NCI-H524 (cell line): Measurements from ENCODE around the gene IGLL5.

Source experiments
- DNase-seq, 2 experiments: peaks; one replicate each; lab custom pipeline; 2025; lab: John Stamatoyannopoulos, UW

The IGLL5 gene

DNA sequence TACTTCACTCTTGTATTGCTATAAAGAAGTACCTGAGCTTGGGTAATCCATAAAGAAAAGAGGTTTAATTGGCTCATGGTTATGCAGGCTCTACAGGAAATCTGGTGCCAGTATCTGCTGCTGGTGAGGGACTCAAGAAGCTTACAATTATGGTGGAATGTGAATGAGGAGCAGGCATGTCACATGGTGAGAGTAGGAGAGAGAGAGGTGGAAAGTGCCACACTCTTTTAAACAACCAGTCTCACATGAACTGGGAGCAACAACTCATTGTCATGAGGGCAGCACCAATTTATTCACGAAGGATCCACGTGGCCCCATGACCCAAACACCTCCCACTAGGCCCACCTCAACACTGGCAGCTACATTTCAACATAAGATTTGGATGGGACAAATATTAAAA lies 24.6 kb upstream of the IGLL5 start:
- no peak for DNase-seq

DNA sequence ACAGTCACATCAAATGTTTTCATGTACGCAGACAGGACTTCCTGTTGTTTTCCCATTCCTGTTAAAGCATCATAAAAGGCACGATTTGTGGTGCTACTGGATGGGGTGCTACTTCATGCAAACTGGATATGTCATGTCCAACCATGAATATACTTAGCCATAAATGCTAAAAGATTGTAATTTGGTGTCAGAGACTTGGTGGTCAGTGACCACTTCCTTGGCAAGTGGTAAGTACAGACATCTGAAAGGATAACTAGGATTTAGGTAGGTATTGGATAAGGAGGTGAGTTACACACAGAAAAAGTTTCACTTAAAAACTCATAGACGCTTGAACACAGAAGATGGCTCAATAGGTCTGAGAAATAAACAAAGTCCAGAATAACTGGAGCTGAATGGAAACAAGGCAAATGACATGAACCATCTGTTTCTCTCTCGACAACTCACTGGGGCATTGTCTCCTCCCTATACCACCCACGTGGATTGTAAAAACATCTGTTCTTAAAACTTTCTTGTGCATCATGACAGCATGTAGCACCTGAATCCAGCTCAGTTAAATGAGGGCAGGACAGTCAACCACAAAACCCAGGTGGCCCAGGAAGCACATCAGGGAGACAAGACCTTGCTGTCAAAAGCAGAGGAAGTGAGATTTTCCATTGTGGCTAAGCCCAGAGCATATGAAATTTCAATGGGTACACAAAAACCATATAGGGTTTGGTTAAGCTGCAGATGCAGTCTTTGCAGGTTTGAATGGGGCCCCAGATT lies 22.1 kb upstream of the IGLL5 start:
- peak in 1 of 2 experiments; percentile 71 for DNase-seq

DNA sequence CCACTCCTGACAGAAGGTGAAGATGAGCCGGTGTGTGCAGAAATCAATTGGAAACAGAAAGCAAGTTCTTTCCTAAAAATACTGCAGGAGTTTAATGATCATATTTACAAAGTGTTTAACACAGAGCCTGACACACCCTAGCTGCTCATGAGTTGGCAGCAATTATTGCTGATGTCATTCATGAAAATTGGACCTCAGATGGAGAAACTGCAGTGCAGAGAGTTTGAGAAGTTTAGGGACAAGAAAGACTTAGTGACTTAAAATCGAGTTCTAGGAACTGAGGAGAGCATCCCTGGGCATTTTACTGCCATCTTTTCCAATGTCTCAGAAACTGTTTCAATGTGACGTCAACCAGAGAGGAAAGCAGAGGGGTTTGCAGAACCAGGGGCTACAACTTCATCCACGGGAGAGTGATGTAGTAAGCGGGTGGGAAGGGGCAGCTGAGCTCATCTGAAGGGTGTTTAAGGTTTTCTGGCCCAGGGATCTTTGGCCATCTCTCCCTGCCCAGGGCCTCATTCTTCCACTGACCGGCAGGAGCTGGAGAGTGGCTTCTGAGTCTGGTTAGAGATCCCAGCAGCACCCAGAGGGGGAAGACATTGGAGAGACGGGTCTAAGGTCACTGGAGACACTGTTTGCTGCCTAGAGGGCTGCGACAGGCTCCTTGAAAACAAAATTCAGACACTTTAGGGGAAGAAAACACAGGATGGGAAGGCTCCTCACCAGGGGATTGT lies 21.1 kb upstream of the IGLL5 start:
- DNase-seq, result no peak

DNA sequence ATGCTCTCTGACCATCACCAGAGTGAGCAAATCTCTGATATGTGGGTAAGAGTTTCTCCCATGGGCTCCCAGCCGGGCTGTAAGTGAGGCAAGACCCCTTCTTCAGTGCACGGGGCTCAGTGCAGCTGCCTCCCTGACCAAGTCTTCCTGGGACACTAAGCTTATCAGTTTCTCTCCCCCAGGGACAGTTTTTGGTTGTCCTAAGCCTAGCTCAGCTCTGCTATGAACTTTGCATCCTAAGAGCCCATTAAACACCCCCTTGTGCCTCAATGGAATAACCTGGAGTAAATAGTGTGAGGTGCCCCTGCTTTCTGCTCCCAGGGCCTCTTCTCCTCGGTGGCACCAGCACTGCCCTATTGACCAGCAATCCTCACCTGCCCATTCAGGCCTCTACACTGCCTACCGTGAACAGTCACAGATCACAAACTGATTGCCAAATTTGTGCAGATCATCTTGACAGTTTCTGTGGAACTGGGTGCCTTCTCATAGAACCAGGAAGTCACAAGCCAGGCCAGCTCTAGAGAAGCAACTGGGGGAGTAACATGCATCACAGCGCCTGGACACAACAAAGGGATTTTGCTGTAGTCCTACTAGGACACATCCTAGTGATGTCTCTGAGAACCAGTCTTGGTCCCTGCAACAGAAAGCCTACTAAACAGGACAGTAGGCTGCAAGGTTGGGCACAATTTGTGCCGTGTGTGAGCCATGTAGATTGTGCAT lies 19.5 kb upstream of the IGLL5 start:
- no peak for DNase-seq

DNA sequence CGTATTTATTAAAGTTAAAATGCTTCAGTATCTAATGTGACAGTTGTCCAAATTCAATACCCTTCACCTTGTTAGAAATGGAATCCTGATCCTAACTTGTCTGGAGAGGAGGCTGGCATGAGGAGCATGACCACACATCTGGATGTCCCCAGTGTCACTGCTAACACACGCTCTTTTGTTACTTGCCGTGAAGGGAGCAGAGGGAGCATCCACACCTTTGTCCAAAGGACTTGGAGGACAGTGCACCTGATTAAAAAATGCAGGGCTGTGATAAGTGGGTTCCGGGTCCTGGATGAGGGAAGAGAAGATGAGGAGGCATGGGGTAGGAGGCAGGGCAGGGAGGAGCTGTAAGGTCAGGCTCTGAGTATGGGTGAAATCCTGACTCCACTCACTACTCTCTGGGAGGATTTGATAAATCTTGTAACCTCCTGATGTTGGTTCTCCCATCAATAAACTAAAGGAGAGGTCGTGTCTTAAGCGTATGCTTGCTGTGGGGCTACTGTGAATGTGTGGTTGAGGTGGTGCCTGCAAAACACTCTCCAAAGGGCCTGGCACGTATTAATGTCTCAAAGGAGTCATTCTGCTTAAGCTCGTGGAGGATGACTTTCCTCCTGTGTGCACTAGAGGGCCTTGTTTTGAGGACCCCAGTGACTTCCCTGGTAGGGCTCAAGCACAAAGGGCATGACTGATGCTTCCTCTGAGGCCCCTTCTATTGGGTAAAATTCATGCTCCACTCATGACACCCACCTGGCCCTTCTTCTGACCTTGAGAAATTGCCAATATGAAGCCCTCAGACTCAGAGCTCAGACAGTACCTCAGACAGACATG lies 16.8 kb upstream of the IGLL5 start:
- peak in 1 of 2 experiments; percentile 19 for DNase-seq

DNA sequence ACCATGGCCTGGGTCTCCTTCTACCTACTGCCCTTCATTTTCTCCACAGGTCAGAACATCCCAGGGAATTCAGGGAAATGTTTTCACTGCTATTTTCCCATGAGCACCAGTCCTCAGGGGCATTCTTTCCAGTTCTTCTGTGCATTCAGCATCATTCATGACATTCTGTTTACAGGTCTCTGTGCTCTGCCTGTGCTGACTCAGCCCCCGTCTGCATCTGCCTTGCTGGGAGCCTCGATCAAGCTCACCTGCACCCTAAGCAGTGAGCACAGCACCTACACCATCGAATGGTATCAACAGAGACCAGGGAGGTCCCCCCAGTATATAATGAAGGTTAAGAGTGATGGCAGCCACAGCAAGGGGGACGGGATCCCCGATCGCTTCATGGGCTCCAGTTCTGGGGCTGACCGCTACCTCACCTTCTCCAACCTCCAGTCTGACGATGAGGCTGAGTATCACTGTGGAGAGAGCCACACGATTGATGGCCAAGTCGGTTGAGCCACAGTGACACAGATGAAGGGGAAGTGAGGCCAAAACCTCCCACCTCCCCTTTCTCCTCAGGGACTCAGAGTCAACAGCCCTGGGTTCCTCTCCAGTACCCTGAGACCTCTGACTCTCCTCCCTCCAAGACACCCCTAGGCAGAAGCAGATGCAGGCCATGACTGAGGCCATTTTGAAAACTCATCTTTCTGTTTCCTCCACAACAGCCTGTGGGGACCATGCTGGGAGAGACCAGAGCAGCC lies 15.9 kb upstream of the IGLL5 start:
- DNase-seq, result no peak

DNA sequence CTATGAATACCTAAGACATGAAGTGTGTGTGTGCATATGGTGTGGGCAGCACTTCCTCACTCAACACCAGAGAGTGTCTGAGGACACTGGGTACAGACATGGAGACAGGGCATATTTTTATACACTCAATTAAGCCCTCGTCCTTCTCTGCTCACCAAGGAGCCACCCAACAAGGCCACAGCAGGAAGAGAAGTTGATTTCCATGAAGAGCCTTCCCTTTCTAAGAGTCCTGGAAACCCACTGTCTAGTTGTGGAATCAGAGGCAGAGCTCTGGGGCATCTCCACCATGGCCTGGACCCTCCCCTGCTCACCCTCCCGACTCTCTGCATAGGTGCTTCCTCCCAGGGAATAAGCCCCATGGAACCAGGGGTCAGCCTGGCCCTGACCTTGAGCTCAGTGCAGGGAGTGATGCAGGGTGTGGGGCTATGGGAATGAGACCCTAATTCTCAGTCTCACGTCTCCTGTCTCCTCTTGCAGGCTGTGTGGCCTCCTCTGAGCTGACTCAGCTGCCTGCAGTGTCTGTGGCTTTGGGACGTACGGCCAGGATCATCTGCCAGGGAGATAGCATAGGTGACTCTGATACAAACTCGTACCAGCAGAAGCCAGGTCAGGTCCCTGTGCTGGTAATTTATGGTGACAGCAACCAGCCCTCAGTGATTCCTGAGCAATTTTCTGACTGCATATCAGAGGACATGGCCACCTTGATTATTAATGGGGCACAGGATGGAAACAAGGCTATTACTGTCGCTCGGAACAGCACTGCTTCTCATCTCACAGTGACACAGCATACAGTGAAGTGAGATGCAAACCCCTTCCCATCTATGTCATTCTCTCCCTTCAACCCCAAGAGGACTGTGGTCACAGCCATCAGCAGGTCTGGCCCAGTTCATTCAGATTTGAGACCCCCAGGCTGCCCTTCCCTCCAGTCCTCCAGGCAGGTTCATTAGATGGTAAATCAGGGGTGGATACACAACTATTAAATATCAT lies 14.6 kb upstream of the IGLL5 start:
- DNase-seq, result no peak

DNA sequence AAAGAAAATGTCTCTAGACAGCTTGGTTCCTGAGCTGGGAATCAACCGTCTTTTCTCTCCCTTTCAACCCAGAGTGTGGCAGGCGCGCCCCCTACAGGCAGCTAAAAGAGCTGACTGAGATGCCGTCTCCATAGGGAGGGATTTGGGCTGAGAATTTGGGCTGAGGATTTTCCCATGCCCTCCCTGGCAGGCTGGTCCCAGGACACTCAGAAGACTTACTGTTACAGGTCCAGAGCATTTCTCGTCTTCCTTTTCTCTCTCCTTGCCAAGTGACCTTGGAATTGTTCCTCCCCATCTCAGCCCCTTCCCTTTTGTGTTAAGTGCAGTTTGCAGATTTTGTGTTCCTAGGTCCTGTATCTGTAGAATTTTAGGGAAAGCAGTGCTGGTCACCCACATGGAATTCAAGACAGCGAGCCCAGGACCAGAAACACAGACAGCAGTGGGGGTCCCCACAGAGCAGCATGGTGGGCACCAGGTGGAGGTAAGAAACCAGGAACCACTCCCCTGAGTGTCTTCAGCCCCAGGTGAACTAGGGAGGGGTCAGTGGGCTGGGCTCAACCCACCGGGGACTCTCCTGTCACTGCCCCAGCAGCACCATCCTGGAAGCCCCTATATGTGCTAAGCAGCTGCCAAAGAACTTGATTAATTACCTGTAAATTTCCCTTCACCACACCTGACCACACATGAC lies 9.9 kb upstream of the IGLL5 start:
- DNase-seq, result peak; percentile 65 to 69

DNA sequence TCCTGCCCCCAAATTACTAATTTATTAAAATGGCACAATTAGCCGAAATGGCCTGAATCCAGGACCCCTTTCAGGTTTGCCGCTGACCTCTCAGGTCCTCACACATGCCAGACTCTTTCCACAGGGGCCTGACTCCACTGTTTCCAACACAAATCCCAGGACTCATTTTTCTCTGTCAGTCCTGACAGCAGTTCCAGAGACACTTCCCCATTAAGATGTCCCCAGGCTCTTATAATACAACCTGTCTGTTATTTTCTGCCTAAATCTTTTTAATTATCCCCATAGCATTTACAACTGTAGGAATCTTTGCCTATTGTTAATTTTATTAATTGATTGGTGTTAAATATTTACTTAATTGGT lies 9.4 kb upstream of the IGLL5 start:
- no peak for DNase-seq

DNA sequence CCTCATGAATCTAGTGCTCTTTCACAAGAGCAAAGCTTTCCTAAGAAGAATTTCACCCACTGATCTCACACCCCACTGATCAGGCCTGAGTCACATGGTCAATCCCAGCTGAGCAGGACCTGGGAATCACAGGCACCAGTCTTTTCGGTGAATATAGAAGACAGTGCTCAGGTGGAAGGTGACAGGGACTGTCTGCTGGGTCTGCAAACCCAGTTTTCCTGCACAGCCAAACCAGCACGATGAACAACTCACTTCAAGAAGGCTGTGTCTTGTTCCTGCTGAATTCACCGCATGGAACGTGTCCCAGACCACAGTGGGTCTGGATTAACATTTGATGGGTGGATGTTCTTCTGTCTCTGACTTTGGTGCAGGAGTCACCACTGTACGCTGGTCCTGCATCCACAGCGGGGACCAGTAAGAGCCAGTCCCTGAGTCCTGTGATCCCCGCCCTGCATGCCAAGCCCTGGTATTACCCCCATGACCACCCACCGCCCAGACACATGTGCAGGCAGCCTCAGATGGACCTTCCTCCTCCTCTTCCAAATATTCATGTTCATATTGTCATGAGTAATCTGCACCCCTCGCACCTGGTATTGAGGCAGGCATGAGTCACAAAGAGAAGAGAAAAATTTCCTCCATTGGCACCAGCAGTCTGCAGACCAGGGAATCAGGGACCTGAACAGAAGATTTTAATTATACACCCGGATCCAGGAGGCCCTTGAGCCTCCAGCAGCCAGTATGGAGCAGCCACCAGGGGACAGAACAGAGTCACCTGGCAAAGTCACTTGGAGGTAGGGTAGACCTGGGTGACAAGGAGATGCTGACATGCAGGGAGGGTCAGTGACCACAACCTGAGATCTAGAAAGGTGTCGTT lies 8.6 kb upstream of the IGLL5 start:
- DNase-seq, result peak in 1 of 2 experiments; percentile 6

DNA sequence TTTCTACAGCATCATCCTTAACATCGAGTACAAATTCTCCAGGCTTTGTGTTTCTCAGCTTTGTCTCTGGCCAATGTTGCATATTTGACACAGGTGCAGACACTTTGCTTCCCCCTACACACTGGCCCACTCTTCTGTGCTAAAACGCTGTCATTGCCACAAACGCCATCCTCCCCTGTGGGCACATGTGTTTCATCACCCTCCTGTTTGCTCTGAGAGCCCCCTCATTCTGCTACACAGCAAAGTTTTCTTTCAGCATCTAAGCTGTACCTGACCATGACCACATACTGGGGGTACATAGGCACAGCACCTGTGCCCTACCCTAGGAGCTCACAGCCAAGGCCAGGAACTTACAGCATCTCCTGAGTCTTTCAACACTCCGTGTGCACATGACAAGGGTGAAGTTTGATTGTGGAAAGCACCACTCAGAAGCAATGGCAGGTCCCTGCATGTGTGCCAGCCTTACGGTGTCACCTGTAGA lies 7.9 kb upstream of the IGLL5 start:
- DNase-seq, result no peak

DNA sequence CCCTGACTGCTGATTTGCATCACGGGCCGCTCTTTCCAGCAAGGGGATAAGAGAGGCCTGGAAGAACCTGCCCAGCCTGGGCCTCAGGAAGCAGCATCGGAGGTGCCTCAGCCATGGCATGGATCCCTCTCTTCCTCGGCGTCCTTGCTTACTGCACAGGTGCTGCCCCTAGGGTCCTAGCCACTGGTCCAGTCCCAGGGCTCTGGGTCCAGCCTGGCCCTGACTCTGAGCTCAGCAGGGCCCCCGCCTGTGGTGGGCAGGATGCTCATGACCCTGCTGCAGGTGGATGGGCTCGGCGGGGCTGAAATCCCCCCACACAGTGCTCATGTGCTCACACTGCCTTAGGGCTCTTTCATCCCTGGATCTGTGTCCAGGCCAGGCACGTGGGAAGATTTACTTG lies 7.0 kb upstream of the IGLL5 start:
- DNase-seq, result no peak

DNA sequence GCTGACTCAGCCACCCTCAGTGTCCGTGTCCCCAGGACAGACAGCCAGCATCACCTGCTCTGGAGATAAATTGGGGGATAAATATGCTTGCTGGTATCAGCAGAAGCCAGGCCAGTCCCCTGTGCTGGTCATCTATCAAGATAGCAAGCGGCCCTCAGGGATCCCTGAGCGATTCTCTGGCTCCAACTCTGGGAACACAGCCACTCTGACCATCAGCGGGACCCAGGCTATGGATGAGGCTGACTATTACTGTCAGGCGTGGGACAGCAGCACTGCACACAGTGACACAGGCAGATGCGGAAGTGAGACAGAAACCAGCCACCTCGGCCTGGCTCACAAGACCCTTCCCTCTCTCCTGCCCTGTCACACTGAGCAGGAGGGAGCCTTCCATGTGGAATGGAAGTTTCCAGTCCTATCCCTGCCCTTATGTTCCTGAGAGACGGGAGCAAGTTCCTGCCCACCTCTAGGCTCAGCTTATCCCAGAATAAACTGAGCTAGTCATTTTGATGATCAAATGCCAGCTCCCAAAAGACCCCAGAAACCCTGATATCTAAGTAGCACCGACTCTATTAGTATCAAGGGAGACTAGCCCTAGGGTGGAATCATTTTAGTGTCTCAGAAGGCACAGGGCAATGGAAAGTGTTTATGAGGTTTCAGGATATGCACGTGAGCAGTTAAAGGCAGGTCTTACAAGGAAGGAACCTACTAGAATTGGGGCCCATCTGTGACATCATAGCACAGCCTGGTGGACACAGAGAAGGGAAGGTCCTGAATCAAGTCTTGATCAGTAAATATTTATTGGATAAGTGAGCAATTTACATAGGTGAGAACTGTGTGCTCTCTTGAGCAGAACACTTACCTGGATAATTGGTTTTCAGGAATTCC lies 6.3 kb upstream of the IGLL5 start:
- peak in 1 of 2 experiments; percentile 11 for DNase-seq

DNA sequence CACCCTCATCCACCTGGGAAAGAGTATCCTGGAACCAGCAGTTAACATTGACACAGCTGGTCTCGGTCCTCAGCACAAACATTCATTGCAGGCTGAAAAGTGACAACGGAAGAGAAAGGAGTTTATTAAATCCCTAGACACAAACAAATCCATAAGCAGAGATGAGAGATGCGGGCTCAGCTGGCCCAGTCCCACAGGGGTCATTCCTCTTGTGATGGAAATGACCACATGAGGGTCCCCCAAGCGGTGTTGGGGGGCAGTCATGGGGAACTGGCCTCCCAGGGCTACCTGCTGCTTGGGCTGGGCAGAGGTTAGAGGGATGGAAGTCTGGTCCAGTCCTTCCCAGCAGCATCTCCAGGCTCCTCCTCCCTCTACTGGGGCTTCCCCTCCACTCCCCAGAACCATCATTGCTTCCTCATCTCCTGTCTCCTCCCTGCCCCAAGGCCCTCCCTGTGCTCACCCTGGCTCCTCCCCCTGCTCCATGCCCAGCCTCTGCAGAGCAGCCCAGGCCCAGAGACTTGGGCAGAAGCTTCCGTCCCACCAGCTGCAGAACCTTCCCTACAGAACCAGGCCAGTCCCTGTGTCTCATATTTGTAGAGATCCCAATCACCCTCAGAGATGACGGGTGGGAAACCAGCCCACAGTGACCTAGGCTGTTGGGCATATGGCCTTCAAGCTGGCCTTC lies 5.4 kb upstream of the IGLL5 start:
- no peak for DNase-seq

DNA sequence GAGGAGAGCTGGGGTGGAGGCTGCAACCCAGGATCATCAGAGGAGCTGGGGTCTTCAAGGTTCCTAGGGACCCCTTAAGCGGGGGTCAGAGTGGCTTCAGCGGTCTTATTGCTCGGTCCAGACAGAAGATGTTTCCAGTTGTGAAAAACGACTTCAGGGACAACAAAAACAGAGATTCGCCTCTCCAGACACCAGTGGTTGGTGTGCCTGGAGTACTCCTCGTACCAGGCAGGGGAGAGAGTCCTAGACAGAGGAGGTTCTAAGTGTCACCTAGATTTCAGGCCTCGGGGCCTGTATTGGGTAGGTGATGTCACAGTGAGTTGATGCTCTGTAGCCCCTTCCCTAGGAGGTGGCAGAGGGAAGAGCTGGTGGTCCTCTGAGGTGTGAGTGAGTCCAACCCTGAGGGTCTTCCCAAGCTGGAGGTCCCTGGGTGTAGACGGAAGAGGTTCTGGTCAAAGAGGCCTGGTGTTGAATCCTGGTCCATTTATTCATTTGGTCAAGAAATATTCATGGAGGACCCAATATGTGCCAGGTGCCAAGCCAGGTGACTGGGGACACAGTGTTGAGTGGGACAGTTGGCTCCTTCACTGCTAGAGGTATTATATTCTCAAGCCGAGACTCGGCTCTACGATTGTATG lies 4.4 kb upstream of the IGLL5 start:
- no peak for DNase-seq
